Endothelial cell (in vitro differentiated cells): ENCODE data around the gene ZNF511. TPM values are rescaled to one million over a fixed set of nuclear protein-coding genes. Genes with fewer than 3 reads are reported as not detected.

Experiments
- DNase-seq: peaks from one replicate; pipeline ENCODE4 v3.0.0; 2021; ENCODE audit warnings: low spot score
- H3K27ac Mint-ChIP-seq: one replicate; pipeline ENCODE4 v1.8.0; 2021; ENCODE audit warnings: mixed read lengths, inconsistent platforms; ENCODE audit not compliant: unreplicated experiment
- H3K27me3 Mint-ChIP-seq: one replicate; pipeline ENCODE4 v1.8.0; 2021; ENCODE audit warnings: mild to moderate bottlenecking, moderate library complexity, mixed read lengths, inconsistent platforms; ENCODE audit not compliant: unreplicated experiment
- H3K36me3 Mint-ChIP-seq: one replicate; pipeline ENCODE4 v1.8.0; 2021; ENCODE audit warnings: mild to moderate bottlenecking, low read depth, mixed read lengths, inconsistent platforms; ENCODE audit not compliant: unreplicated experiment
- H3K4me1 Mint-ChIP-seq: one replicate; pipeline ENCODE4 v1.8.0; 2021; ENCODE audit warnings: mild to moderate bottlenecking, mixed read lengths, inconsistent platforms; ENCODE audit not compliant: unreplicated experiment
- H3K4me3 Mint-ChIP-seq: one replicate; pipeline ENCODE4 v1.8.0; 2021; ENCODE audit warnings: mild to moderate bottlenecking, mixed read lengths, inconsistent platforms; ENCODE audit not compliant: unreplicated experiment
- H3K9me3 Mint-ChIP-seq: one replicate; pipeline ENCODE4 v1.8.0; 2021; ENCODE audit warnings: mixed read lengths, inconsistent platforms; ENCODE audit not compliant: unreplicated experiment
- CTCF ChIP-seq: fragments of 200-600 bp; sonication (generic); IDR thresholded peaks from one replicate; pipeline ENCODE4 v1.5.0; 2021; ENCODE audit warnings: antibody characterized with exemption; ENCODE audit not compliant: unreplicated experiment
- total RNA-seq: library from RNA; stranded (reverse); fragmentation: NEBNext Ultra II Directional; extraction: Animal tissue kit (Norgen Biotek cat#: 25700); gene quantifications from one replicate; pipeline ENCODE4 v1.2.1, GENCODE V29; 2021; ENCODE audit not compliant: unreplicated experiment

ZNF511 gene
- total RNA-seq, 1 donor from 2014 or later = 18.6 TPM

DNA sequence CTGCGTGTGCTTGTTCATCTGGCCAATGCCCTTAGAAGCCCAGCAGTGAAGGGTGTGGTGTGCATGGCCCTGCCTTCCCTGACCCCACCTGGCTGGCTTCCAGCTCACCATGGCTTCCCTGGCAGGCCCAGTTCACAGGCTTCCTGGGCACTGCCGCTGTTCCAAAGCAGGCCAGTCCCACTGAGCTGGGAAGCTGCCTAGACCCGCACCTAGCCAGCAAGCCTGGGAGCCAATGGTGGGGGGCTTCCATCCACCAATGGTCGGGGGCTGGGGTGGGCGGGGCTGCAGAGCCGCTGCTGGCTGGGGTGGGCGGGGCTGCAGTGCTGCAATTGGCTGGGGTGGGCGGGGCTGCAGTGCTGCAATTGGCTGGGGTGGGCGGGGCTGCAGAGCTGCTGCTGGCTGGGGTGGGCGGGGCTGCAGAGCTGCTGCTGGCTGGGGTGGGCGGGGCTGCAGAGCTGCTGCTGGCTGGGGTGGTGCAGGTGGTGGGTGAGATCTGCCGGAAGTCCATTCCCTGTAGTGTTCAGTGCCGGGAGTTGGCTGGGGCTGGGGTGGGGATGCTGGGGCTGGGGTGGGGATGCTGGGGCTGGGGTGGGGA lies 15.6 kb downstream of the ZNF511 start:
- H3K4me3 Mint-ChIP-seq = no peak overlapping the region
- peaks cover 3% of the 10 kb centered on the region for H3K4me1 Mint-ChIP-seq
- DNase-seq = no peak
- TF ChIP-seq CTCF = no peak
- no peaks in the 10 kb centered on the region for H3K9me3 Mint-ChIP-seq
- peaks cover 15% of the 10 kb centered on the region for H3K27me3 Mint-ChIP-seq
- no peaks in the 10 kb centered on the region for H3K36me3 Mint-ChIP-seq
- H3K27ac Mint-ChIP-seq = no peak overlapping the region

DNA sequence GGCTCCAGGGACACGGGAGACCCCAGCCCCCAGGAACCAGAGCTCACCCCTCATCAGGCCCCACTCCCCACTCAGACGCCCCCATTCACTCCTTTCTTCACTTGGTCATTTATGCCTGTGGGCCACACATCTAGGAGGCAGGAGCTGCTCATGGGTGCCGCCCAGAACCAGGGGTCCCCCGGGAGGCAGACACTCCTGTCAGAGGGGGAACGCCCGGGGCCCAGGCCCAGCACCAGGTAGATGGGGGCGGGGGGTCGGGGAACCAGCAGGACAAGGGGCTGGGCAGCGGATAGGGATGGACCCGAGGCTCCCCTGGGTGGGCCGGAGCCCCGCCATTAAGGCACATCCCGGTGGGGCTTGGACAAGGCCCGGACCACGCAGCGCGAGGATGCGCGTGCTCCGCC lies 16.1 kb downstream of the ZNF511 start:
- Mint-ChIP-seq H3K4me3 (no peak overlapping the region), H3K27me3 (peaks cover 19% of the 10 kb centered on the region), H3K4me1 (no peaks in the 10 kb centered on the region), H3K9me3 (no peaks in the 10 kb centered on the region), H3K36me3 (no peaks in the 10 kb centered on the region), H3K27ac (no peak overlapping the region)
- no peak for DNase-seq
- TF ChIP-seq CTCF = no peak

DNA sequence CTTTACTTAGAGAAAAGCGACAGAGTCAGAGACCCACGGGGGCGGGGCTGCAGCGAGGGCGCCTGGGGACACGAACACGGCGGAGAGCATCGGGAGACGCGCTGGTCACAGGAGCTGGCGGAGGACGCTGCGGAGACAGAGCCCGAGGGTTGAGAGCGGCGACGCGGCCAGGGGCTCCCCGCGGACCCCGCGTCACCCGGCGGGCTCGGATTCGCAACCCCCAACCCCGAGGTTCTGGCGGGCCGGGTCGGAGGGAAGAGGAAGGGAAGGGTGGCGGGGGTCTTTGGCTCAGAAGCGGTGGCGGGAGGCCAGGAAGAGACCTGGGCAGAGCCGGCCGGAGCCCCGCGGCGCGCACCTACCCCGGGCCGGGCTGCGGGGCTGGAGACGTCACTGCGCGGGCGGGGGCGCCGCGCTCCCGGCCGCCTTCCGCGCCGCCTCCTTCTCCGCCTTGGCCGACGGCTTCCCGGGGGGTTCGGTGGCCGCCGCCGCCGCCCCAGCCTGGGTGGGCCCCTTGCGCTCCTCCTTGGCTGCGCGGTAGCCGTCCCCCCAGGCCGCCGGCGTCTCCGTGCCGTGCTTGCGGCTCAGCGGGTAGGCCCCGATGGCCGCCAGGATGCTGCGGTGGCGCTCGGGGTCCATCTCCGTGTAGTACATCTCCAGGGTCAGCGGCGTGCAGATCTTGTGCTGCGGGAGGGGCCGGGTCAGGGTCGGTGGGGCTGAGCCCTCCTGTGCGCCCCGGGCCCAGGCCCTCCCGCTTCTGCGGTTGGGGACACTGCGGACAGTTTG lies 16.9 kb downstream of the ZNF511 start:
- Mint-ChIP-seq H3K4me3 (no peak overlapping the region), H3K4me1 (no peaks in the 10 kb centered on the region), H3K36me3 (no peaks in the 10 kb centered on the region), H3K9me3 (no peaks in the 10 kb centered on the region), H3K27ac (no peak overlapping the region), H3K27me3 (peaks cover 22% of the 10 kb centered on the region)
- DNase-seq = no peak
- TF ChIP-seq CTCF = no peak

DNA sequence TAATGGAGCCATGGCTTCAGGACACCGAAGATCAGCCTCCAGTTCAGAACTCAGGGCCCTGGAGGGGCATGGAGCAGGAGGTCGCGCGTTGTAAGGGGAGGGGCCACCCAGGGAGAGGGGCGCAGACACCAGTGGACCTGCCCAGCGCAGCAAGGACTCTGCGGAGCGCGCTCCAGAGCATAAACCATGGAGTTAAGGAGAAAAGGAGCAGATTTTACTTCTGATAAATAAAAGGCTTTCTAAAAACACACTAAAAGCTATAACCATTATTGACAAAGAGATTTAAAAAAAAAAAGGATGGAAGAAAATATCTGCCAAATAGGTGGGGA lies 17.5 kb downstream of the ZNF511 start:
- no peak overlapping the region for H3K4me3 Mint-ChIP-seq
- H3K27ac Mint-ChIP-seq = no peak overlapping the region
- H3K4me1 Mint-ChIP-seq = no peaks in the 10 kb centered on the region
- TF ChIP-seq CTCF = no peak
- H3K9me3 Mint-ChIP-seq = no peaks in the 10 kb centered on the region
- H3K36me3 Mint-ChIP-seq = no peaks in the 10 kb centered on the region
- H3K27me3 Mint-ChIP-seq = peaks cover 27% of the 10 kb centered on the region
- no peak for DNase-seq
